MM.1S (cell line): ENCODE data around the gene SEC14L2.

Experiments
- CTCF ChIP-seq: fragments of 300-600 bp; sonication (generic); IDR thresholded peaks from 2 replicates; pipeline ENCODE4 v1.5.1; 2016; ENCODE audit warnings: antibody characterized with exemption, low read length, mixed read lengths
- EZH2 ChIP-seq: fragments of 300-600 bp; sonication (generic); optimal IDR thresholded peaks from 2 replicates; pipeline ENCODE3; 2017; ENCODE audit warnings: low read depth, mild to moderate bottlenecking, antibody characterized with exemption, low read length, mixed read lengths
- EZH2phosphoT487 ChIP-seq: fragments of 300-600 bp; sonication (generic); IDR thresholded peaks from 2 replicates; pipeline ENCODE4 v1.6.1; 2018; ENCODE audit warnings: antibody characterized with exemption, low read length

GRCh38 chr22:30455075-30455840 lies 58.4 kb downstream of the SEC14L2 start:
- TF ChIP-seq CTCF: no peak
- TF ChIP-seq EZH2: no peak
- no peak for TF ChIP-seq EZH2phosphoT487
